H1 (cell line): ENCODE measurements around the gene DCP1A. TPM values are rescaled to one million over a fixed set of nuclear protein-coding genes. Genes with fewer than 3 reads are reported as not detected.

Experiments
- CTCF ChIA-PET: fragments of 300-600 bp; sonication (Branson Sonifier 250); formaldehyde crosslinking; loops from one replicate; lab custom pipeline; 2021; ENCODE audit not compliant: partially characterized antibody; lab: Charles Lee
- POLR2A ChIA-PET: fragments of 300-600 bp; sonication (Branson Sonifier 250); formaldehyde crosslinking; loops from one replicate; lab custom pipeline; 2021; ENCODE audit warnings: inconsistent platforms; ENCODE audit not compliant: partially characterized antibody; lab: Charles Lee
- DNase-seq, 2 experiments: peaks; one replicate each; pipeline versions ENCODE4 v3.0.0 to v3.0.0-alpha.2; 2010 to 2022; ENCODE audit warnings: low spot score in 2 of 2, low read depth in 1 of 2, mixed read lengths in 1 of 2
- FAIRE-seq: peaks from 2 replicates; lab custom pipeline; 2011; peaks lifted over from hg19 to GRCh38; lab: Jason Lieb, UNC
- H2AFZ ChIP-seq: 2 replicates; pipeline ENCODE4 v1.8.1; 2012; ENCODE audit warnings: low read length, inconsistent platforms
- H2AK5ac ChIP-seq: 2 replicates; pipeline ENCODE4 v1.6.1; 2013; ENCODE audit warnings: low read depth, low read length
- H2BK120ac ChIP-seq: replicated peaks from 2 replicates; pipeline ENCODE3; 2013; ENCODE audit warnings: low read depth, low read length, inconsistent platforms
- H2BK12ac ChIP-seq: 2 replicates; pipeline ENCODE4 v1.6.1; 2013; ENCODE audit warnings: low read depth, low read length
- H2BK15ac ChIP-seq: 2 replicates; pipeline ENCODE4 v1.6.1; 2013; ENCODE audit warnings: low read length
- H2BK20ac ChIP-seq: 2 replicates; pipeline ENCODE4 v1.6.1; 2013; ENCODE audit warnings: low read length
- H2BK5ac ChIP-seq: 2 replicates; pipeline ENCODE4 v1.6.1; 2013; ENCODE audit warnings: low read depth, low read length
- H3K14ac ChIP-seq: 2 replicates; pipeline ENCODE4 v1.6.1; 2013; ENCODE audit warnings: inconsistent platforms; ENCODE audit not compliant: insufficient read length
- H3K18ac ChIP-seq: 2 replicates; pipeline ENCODE4 v1.6.1; 2013; ENCODE audit warnings: low read length; ENCODE audit errors: extremely low read depth
- H3K23ac ChIP-seq: 2 replicates; pipeline ENCODE4 v1.6.1; 2013; ENCODE audit warnings: inconsistent platforms; ENCODE audit not compliant: insufficient read length
- H3K23me2 ChIP-seq: 2 replicates; pipeline ENCODE4 v1.6.1; 2013; ENCODE audit warnings: low read depth, low read length
- H3K27ac ChIP-seq: 2 replicates; pipeline ENCODE4 v1.6.1; 2011; ENCODE audit warnings: low read depth, low read length, inconsistent platforms
- H3K27me3 ChIP-seq, 4 experiments: replicated peaks in 1 of 4; 1 replicate in 1 of 4; 2 replicates in 3 of 4; pipeline versions ENCODE4 v1.6.1 to v1.8.1; 2011 to 2013; ENCODE audit warnings: low read length in 3 of 4, mild to moderate bottlenecking in 3 of 4, inconsistent platforms in 2 of 4, mixed read lengths in 2 of 4, moderate library complexity in 1 of 4; ENCODE audit not compliant: control insufficient read depth in 3 of 4, insufficient read depth in 3 of 4; ENCODE audit errors: extremely low read depth in 1 of 4
- H3K36me3 ChIP-seq, 4 experiments: 2 replicates each; pipeline versions ENCODE4 v1.6.1 to v1.8.1; 2011 to 2013; ENCODE audit warnings: mild to moderate bottlenecking in 4 of 4, low read length in 3 of 4, moderate library complexity in 2 of 4, control low read depth in 1 of 4, inconsistent platforms in 1 of 4; ENCODE audit not compliant: insufficient read depth in 4 of 4, control insufficient read depth in 2 of 4
- H3K4ac ChIP-seq: replicated peaks from 2 replicates; pipeline ENCODE3; 2013; ENCODE audit warnings: low read length, low read depth, mixed read lengths, inconsistent platforms; ENCODE audit not compliant: insufficient read length
- H3K4me1 ChIP-seq, 4 experiments: replicated peaks in 1 of 4; 1 replicate in 1 of 4; 2 replicates in 3 of 4; pipeline versions ENCODE4 v1.6.1 to v1.8.1; 2011 to 2013; ENCODE audit warnings: low read length in 3 of 4, inconsistent platforms in 2 of 4, mixed read lengths in 1 of 4; ENCODE audit not compliant: insufficient read depth in 4 of 4, control insufficient read depth in 3 of 4
- H3K4me2 ChIP-seq, 2 experiments: 2 replicates each; pipeline versions ENCODE4 v1.6.1 to v1.8.1; 2011 to 2013; ENCODE audit warnings: low read depth in 2 of 2, low read length in 2 of 2, control low read depth in 1 of 2, inconsistent platforms in 1 of 2, mild to moderate bottlenecking in 1 of 2; ENCODE audit not compliant: insufficient read depth in 1 of 2
- H3K4me3 ChIP-seq, 4 experiments: fragments of 200-600, 300-600 bp in 1 of 4; sonication (generic), shearing (Covaris generic), sonication (Bioruptor Twin) in 1 of 4; 2 replicates each; pipeline versions ENCODE4 v1.5.1 to v1.8.1; 2011 to 2016; ENCODE audit warnings: low read length in 4 of 4, low read depth in 3 of 4, control low read depth in 2 of 4, inconsistent platforms in 2 of 4, mild to moderate bottlenecking in 2 of 4, mixed read lengths in 1 of 4, moderate library complexity in 1 of 4; ENCODE audit not compliant: insufficient read depth in 2 of 4; ENCODE audit errors: extremely low read depth in 1 of 4
- H3K56ac ChIP-seq: replicated peaks from 2 replicates; pipeline ENCODE3; 2013; ENCODE audit warnings: low read depth, mild to moderate bottlenecking, mixed read lengths, low read length, inconsistent platforms; ENCODE audit not compliant: insufficient read length
- H3K79me1 ChIP-seq: 2 replicates; pipeline ENCODE4 v1.6.1; 2013; ENCODE audit warnings: low read depth, low read length, control low read depth
- H3K79me2 ChIP-seq, 2 experiments: 2 replicates each; pipeline versions ENCODE4 v1.6.1 to v1.8.1; 2012 to 2013; ENCODE audit warnings: low read length in 2 of 2, mild to moderate bottlenecking in 2 of 2, inconsistent platforms in 1 of 2; ENCODE audit not compliant: insufficient read depth in 2 of 2, control insufficient read depth in 1 of 2
- H3K9ac ChIP-seq, 4 experiments: replicated peaks in 1 of 4; 1 replicate in 1 of 4; 2 replicates in 3 of 4; pipeline versions ENCODE4 v1.6.1 to v1.8.1; 2011 to 2013; ENCODE audit warnings: low read depth in 3 of 4, low read length in 3 of 4, control low read depth in 2 of 4, mild to moderate bottlenecking in 2 of 4, moderate library complexity in 2 of 4, inconsistent platforms in 1 of 4; ENCODE audit errors: extremely low read depth in 1 of 4
- H3K9me3 ChIP-seq, 2 experiments: 2 replicates each; pipeline versions ENCODE4 v1.6.1 to v1.8.1; 2012 to 2013; ENCODE audit warnings: mild to moderate bottlenecking in 2 of 2, moderate library complexity in 2 of 2, control low read depth in 1 of 2, inconsistent platforms in 1 of 2, low read depth in 1 of 2, low read length in 1 of 2, mixed read lengths in 1 of 2; ENCODE audit not compliant: insufficient read depth in 2 of 2
- H4K20me1 ChIP-seq, 2 experiments: replicated peaks in 1 of 2; 2 replicates each; pipeline versions ENCODE3 to v1.8.1; 2011 to 2013; ENCODE audit warnings: inconsistent platforms in 2 of 2, low read length in 2 of 2, mild to moderate bottlenecking in 1 of 2; ENCODE audit not compliant: insufficient read depth in 2 of 2, control insufficient read depth in 1 of 2
- H4K5ac ChIP-seq: 2 replicates; pipeline ENCODE4 v1.6.1; 2013; ENCODE audit warnings: low read length, low read depth, mixed read lengths, inconsistent platforms; ENCODE audit not compliant: insufficient read length
- H4K8ac ChIP-seq: 2 replicates; pipeline ENCODE4 v1.8.0; 2013; ENCODE audit warnings: mild to moderate bottlenecking, moderate library complexity, low read length, inconsistent platforms; ENCODE audit not compliant: insufficient read depth; ENCODE audit errors: extremely low read depth
- H4K91ac ChIP-seq: replicated peaks from 2 replicates; pipeline ENCODE3; 2013; ENCODE audit warnings: low read length, mixed read lengths, inconsistent platforms; ENCODE audit not compliant: insufficient read length
- CREB1 ChIP-seq: IDR thresholded peaks from 2 replicates; pipeline ENCODE4 v1.6.1; 2012; ENCODE audit warnings: inconsistent platforms
- EP300 ChIP-seq, 2 experiments: IDR thresholded peaks; 1 replicate in 1 of 2; 2 replicates in 1 of 2; pipeline ENCODE4 v1.6.1; 2011 to 2012; ENCODE audit warnings: low read depth in 2 of 2, low read length in 2 of 2, mild to moderate bottlenecking in 2 of 2, borderline replicate concordance in 1 of 2, inconsistent platforms in 1 of 2, moderate library complexity in 1 of 2
- RFX5 ChIP-seq: IDR thresholded peaks from 2 replicates; pipeline ENCODE4 v1.6.1; 2011; ENCODE audit warnings: low read depth, low read length, improper control_type of control experiment, borderline replicate concordance
- WGBS, 2 experiments: shearing (Covaris generic) in 1 of 2; methylation state at CpG; one replicate each; pipeline versions ENCODE4 v1.1.6 to v1.1.7; 2013 to 2015; ENCODE audit warnings: low lambda C conversion rate in 2 of 2, mixed read lengths in 2 of 2, inconsistent platforms in 1 of 2, low coverage in 1 of 2, missing lambda C conversion rate in 1 of 2; ENCODE audit not compliant: insufficient replicate concordance in 2 of 2, insufficient coverage in 1 of 2, insufficient read length in 1 of 2; ENCODE audit errors: extremely low coverage in 1 of 2, missing lambda C conversion rate in 1 of 2; 5-methylcytosine and 5-hydroxymethylcytosine counted together
- polyA plus RNA-seq, 7 experiments: library from polyadenylated mRNA; depleted of rRNA in 3 of 7; stranded (reverse) in 5 of 7; unstranded in 2 of 7; fragments of >200 nt in 5 of 7; fragments of 200-250 nt in 2 of 7; gene quantifications; 1 replicate in 5 of 7; 2 replicates in 1 of 7; 4 replicates in 1 of 7; pipeline versions ENCODE4 v1.2.1 to v1.2.3, GENCODE V29; 2011 to 2013; ENCODE audit warnings: missing spikeins in 2 of 7, mixed read lengths in 2 of 7
- total RNA-seq: library from RNA; stranded (reverse); fragmentation: NEBNext Ultra II Directional; extraction: Animal tissue kit (Norgen Biotek cat#: 25700); gene quantifications from 2 replicates; pipeline ENCODE4 v1.2.1, GENCODE V29; 2021
- TF ChIP-seq, protein P1 (sequence below): IDR thresholded peaks from 2 replicates; pipeline ENCODE4 v1.6.1; 2012; ENCODE audit warnings: inconsistent platforms

Gene DCP1A
- total and polyA plus RNA-seq, 2 of the 8 experiments (the other 6 are each of a cell fraction or from before 2014, with no cell fraction given): 13.2 to 15.9 TPM

- no peak overlapping the region for H2BK120ac ChIP-seq
- no peak for TF ChIP-seq RFX5
- TF ChIP-seq, protein P1, sequence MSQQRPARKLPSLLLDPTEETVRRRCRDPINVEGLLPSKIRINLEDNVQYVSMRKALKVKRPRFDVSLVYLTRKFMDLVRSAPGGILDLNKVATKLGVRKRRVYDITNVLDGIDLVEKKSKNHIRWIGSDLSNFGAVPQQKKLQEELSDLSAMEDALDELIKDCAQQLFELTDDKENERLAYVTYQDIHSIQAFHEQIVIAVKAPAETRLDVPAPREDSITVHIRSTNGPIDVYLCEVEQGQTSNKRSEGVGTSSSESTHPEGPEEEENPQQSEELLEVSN: no peak
- no peak for TF ChIP-seq EP300 (IDR thresholded peaks at IDR 0.05; ENCODE audit: borderline replicate concordance in 1 of 2, low read depth in 2 of 2, low read length in 2 of 2)
- TF ChIP-seq CREB1: no peak
- no peak overlapping the region for H3K23ac ChIP-seq
- no peak overlapping the region for H3K4ac ChIP-seq
- H3K4me1 ChIP-seq: no peaks in the 10 kb centered on the region
- no peaks in the 10 kb centered on the region for H3K79me2 ChIP-seq
- no peak overlapping the region for H4K8ac ChIP-seq
- H3K56ac ChIP-seq: no peak overlapping the region
- 83% methylated on average over 1 of the region's 1 CpG; no CpG with 5 or more reads in 1 of the 2 experiments for WGBS, 2 experiments
- FAIRE-seq: no peak
- no peak overlapping the region for H4K5ac ChIP-seq
- H3K14ac ChIP-seq: no peak overlapping the region
- H4K20me1 ChIP-seq: no peaks in the 10 kb centered on the region
- H3K4me3 ChIP-seq: no peak overlapping the region
- H3K9ac ChIP-seq: no peak overlapping the region
- H3K27ac ChIP-seq: no peak overlapping the region
- no peak for DNase-seq
- H2BK12ac ChIP-seq: no peak overlapping the region
- H4K91ac ChIP-seq: no peak overlapping the region
- H2AFZ ChIP-seq: no peak overlapping the region
- no peak overlapping the region for H2BK5ac ChIP-seq
- no peaks in the 10 kb centered on the region for H3K9me3 ChIP-seq
- POLR2A ChIA-PET: interaction anchor here (1.0 kb wide), 1 partner anchor 42 kb away, joined by 3 read pairs; no protein-coding TSS in a partner anchor
- H3K23me2 ChIP-seq: no peaks in the 10 kb centered on the region
- H3K18ac ChIP-seq: no peak overlapping the region
- H2BK15ac ChIP-seq: no peak overlapping the region
- CTCF ChIA-PET: interaction anchor here (0.6 to 1.6 kb wide), 5 partner anchors 8 to 561 kb away, joined by 3 to 5 read pairs (median 3); no protein-coding TSS in a partner anchor
- H3K27me3 ChIP-seq: no peaks in the 10 kb centered on the region
- H3K79me1 ChIP-seq: no peaks in the 10 kb centered on the region
- no peak overlapping the region for H3K4me2 ChIP-seq
- peaks cover 0 to 14% (median 4%) of the 10 kb centered on the region in 4 experiments; a peak in 3 of 8 replicates for H3K36me3 ChIP-seq
- H2BK20ac ChIP-seq: no peak overlapping the region
- no peak overlapping the region for H2AK5ac ChIP-seq
Measured at GRCh38 chr3:53295410-53295809, 51.9 kb downstream of the DCP1A start.
